Thyroid gland (tissue), 4 donors: ENCODE measurements around the gene FADS1.
A peak's percentile ranks its signal among the peaks of the same experiment; 100 is the strongest.

Source experiments
- POLR2A ChIP-seq, 2 donors: fragments of 450-650 bp; IDR thresholded peaks; one replicate each; pipeline ENCODE4 v1.6.1; 2017; ENCODE audit warnings: antibody characterized with exemption in 2 of 2, mild to moderate bottlenecking in 2 of 2, moderate library complexity in 1 of 2
- TF ChIP-seq, protein P1 (sequence below), 6 experiments: fragments of 200-600 bp in 3 of 6; fragments of 450-650 bp in 3 of 6; sonication (generic) in 3 of 6; IDR thresholded peaks; one replicate each; pipeline ENCODE4 v1.5.1; 2016 to 2019; ENCODE audit warnings: antibody characterized with exemption in 6 of 6, mild to moderate bottlenecking in 2 of 6, inconsistent platforms in 1 of 6, moderate library complexity in 1 of 6

- TF ChIP-seq, protein P1, sequence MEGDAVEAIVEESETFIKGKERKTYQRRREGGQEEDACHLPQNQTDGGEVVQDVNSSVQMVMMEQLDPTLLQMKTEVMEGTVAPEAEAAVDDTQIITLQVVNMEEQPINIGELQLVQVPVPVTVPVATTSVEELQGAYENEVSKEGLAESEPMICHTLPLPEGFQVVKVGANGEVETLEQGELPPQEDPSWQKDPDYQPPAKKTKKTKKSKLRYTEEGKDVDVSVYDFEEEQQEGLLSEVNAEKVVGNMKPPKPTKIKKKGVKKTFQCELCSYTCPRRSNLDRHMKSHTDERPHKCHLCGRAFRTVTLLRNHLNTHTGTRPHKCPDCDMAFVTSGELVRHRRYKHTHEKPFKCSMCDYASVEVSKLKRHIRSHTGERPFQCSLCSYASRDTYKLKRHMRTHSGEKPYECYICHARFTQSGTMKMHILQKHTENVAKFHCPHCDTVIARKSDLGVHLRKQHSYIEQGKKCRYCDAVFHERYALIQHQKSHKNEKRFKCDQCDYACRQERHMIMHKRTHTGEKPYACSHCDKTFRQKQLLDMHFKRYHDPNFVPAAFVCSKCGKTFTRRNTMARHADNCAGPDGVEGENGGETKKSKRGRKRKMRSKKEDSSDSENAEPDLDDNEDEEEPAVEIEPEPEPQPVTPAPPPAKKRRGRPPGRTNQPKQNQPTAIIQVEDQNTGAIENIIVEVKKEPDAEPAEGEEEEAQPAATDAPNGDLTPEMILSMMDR (IDR thresholded peaks at IDR 0.05), result peak in 2 of 6 experiments; percentile 16 to 21
- TF ChIP-seq POLR2A (IDR thresholded peaks at IDR 0.05), result no peak
These were observed 30.9 kb downstream of the FADS1 start for GRCh38 chr11:61785837-61786402.
